MM.1S (cell line): ENCODE measurements around the gene SDF4.

ENCODE experiments used
- CTCF ChIP-seq: fragments of 300-600 bp; sonication (generic); IDR thresholded peaks from 2 replicates; pipeline ENCODE4 v1.5.1; 2016; ENCODE audit warnings: antibody characterized with exemption, low read length, mixed read lengths
- EZH2 ChIP-seq: fragments of 300-600 bp; sonication (generic); optimal IDR thresholded peaks from 2 replicates; pipeline ENCODE3; 2017; ENCODE audit warnings: low read depth, mild to moderate bottlenecking, antibody characterized with exemption, low read length, mixed read lengths
- EZH2phosphoT487 ChIP-seq: fragments of 300-600 bp; sonication (generic); IDR thresholded peaks from 2 replicates; pipeline ENCODE4 v1.6.1; 2018; ENCODE audit warnings: antibody characterized with exemption, low read length

- TF ChIP-seq CTCF, result no peak
- TF ChIP-seq EZH2phosphoT487, result no peak
- TF ChIP-seq EZH2, result no peak
Measured at GRCh38 chr1:1267488-1268283, 35.9 kb upstream of the SDF4 start.
